ENCODE results near the gene INHBA. TPM values are rescaled to one million over a fixed set of nuclear protein-coding genes. Genes with fewer than 3 reads are reported as not detected.
A peak's percentile ranks its signal among the peaks of the same experiment; 100 is the strongest.

The INHBA gene
- total and polyA plus RNA-seq, 2 of the 4 experiments (the other 2 are of a cell fraction), result 60.2 to 112 TPM

DNA sequence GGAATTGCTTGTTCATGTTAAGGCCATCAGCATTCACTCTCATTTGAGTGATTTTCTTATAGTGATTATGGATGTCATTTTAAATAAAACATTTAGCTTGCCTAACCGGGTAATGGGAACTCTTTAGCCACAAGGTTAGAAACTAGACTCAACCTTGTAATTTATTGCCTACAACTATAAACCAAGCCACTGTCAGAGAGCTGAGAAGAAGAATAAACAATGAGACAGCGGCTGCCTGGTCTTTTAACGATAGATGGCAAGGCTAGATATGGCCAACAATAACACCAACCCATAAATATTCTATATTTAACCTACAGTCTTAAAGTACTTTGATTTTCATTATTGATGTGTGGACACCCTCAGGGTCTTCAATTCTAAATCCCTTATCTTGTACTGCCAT is 27.8 kb upstream of the INHBA start:
- intact Hi-C loops (cut with micrococcal nuclease), result loop anchor here (10.0 kb wide), 1 partner anchor 1496 kb away; no protein-coding TSS in a partner anchor
- Histone ChIP-seq H2AK5ac (ENCODE audit: low read depth, low read length) (no peak overlapping the region), H3K9ac (ENCODE audit: low read depth, low read length) (no peak overlapping the region), H4K5ac (ENCODE audit: low read depth, low read length) (no peak overlapping the region; the same call in 1 of the 2 replicates), H4K91ac (ENCODE audit: insufficient read depth, low read depth, low read length) (no peak overlapping the region), H2BK5ac (ENCODE audit: low read depth, low read length, poor library complexity, severe bottlenecking) (no peak overlapping the region), H3K27me3 (ENCODE audit: control insufficient read depth, insufficient read depth, low read length) (no peaks in the 10 kb centered on the region), H3K27ac (ENCODE audit: insufficient read depth, low read length) (no peak overlapping the region), H3K4me3 (ENCODE audit: insufficient read depth, low read depth, low read length) (no peak overlapping the region), H3K18ac (ENCODE audit: low read depth, low read length) (no peak overlapping the region; the same call in 1 of the 2 replicates), H3K14ac (replicated peaks; ENCODE audit: low read depth, low read length) (0 out of 2 replicates have a peak overlapping the region, but pooled peaks have one; percentile 37), H3K79me1 (ENCODE audit: low read depth in 1 of 2, low read length in 2 of 2) (no peaks in the 10 kb centered on the region; a peak in 1 of 4 replicates), H2BK20ac (ENCODE audit: low read depth, low read length) (no peak overlapping the region), H2AK9ac (replicated peaks; ENCODE audit: low read depth, low read length, poor library complexity) (no peak overlapping the region), H3K4me2 (ENCODE audit: low read depth, low read length) (no peak overlapping the region), H3K9me3 (ENCODE audit: control insufficient read depth, insufficient read depth, low read length) (peaks cover 2% of the 10 kb centered on the region; the same call in 1 of the 2 replicates), H3K23ac (ENCODE audit: low read depth, low read length) (peak overlapping the region; percentile 40; the same call in 1 of the 2 replicates), H3K4ac (ENCODE audit: low read depth, low read length) (no peak overlapping the region), H3K4me1 (ENCODE audit: control insufficient read depth, insufficient read depth, low read length) (peaks cover 2% of the 10 kb centered on the region), H2BK15ac (ENCODE audit: low read depth, low read length) (peak overlapping the region; percentile 62; the same call in 2 of the 3 replicates), H2BK120ac (ENCODE audit: low read depth, low read length) (0 out of 2 replicates have a peak overlapping the region, but pooled peaks have one; percentile 46), H2AFZ (replicated peaks; ENCODE audit: low read length, poor library complexity) (no peak overlapping the region), H4K8ac (ENCODE audit: low read depth in 2 of 2, low read length in 2 of 2) (no peak overlapping the region), H3K56ac (ENCODE audit: extremely low read depth, insufficient read depth, low read length) (no peak overlapping the region), H3K9me1 (ENCODE audit: insufficient read depth, low read length) (peaks cover 7% of the 10 kb centered on the region), H3K36me3 (ENCODE audit: control insufficient read depth, insufficient read depth, low read length) (no peaks in the 10 kb centered on the region), H4K20me1 (ENCODE audit: insufficient read depth, low read length) (no peaks in the 10 kb centered on the region)
- BruUV-seq (replicated peaks), result no TSS peak
- POLR2A ChIA-PET (ENCODE audit: unreplicated experiment), result no interaction called here
- TF ChIP-seq RFX5 (IDR thresholded peaks at IDR 0.05; ENCODE audit: low read depth, low read length) (no peak), RAD21 (IDR thresholded peaks at IDR 0.05; ENCODE audit: low read length) (no peak), POLR2A (IDR thresholded peaks at IDR 0.05; ENCODE audit: low read depth, low read length) (no peak), NFE2L2 (IDR thresholded peaks at IDR 0.05; ENCODE audit: low read depth, low read length) (no peak), CEBPB (IDR thresholded peaks at IDR 0.05; ENCODE audit: low read depth, low read length) (no peak), BHLHE40 (IDR thresholded peaks at IDR 0.05; ENCODE audit: low read depth, low read length) (no peak), MXI1 (IDR thresholded peaks at IDR 0.05; ENCODE audit: borderline replicate concordance, low read depth, low read length) (no peak), FOS (IDR thresholded peaks at IDR 0.05; ENCODE audit: low read depth, low read length) (no peak), RCOR1 (IDR thresholded peaks at IDR 0.05; ENCODE audit: insufficient replicate concordance, low read length) (no peak), SMC3 (IDR thresholded peaks at IDR 0.05; ENCODE audit: low read depth, low read length) (no peak), MAFK (IDR thresholded peaks at IDR 0.05; ENCODE audit: low read depth, low read length) (no peak), CHD1 (IDR thresholded peaks at IDR 0.05; ENCODE audit: low read depth, low read length) (no peak)
- TF ChIP-seq, protein P1, sequence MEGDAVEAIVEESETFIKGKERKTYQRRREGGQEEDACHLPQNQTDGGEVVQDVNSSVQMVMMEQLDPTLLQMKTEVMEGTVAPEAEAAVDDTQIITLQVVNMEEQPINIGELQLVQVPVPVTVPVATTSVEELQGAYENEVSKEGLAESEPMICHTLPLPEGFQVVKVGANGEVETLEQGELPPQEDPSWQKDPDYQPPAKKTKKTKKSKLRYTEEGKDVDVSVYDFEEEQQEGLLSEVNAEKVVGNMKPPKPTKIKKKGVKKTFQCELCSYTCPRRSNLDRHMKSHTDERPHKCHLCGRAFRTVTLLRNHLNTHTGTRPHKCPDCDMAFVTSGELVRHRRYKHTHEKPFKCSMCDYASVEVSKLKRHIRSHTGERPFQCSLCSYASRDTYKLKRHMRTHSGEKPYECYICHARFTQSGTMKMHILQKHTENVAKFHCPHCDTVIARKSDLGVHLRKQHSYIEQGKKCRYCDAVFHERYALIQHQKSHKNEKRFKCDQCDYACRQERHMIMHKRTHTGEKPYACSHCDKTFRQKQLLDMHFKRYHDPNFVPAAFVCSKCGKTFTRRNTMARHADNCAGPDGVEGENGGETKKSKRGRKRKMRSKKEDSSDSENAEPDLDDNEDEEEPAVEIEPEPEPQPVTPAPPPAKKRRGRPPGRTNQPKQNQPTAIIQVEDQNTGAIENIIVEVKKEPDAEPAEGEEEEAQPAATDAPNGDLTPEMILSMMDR (conservative IDR thresholded peaks at IDR 0.05; ENCODE audit: low read depth, low read length), result no peak
- TF ChIP-seq, protein P2, sequence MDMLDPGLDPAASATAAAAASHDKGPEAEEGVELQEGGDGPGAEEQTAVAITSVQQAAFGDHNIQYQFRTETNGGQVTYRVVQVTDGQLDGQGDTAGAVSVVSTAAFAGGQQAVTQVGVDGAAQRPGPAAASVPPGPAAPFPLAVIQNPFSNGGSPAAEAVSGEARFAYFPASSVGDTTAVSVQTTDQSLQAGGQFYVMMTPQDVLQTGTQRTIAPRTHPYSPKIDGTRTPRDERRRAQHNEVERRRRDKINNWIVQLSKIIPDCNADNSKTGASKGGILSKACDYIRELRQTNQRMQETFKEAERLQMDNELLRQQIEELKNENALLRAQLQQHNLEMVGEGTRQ (IDR thresholded peaks at IDR 0.05; ENCODE audit: low read depth, low read length), result no peak
- ATAC-seq (ENCODE audit: low read depth) (no peak), DNase-seq (peak; percentile 11)
- no CpG with 5 or more reads among the region's 3 CpGs for WGBS, 2 experiments (ENCODE audit: extremely low coverage in 2 of 2, insufficient read length in 1 of 2)
- CTCF ChIA-PET, result interaction anchor here (0.6 kb wide), 1 partner anchor 331 kb away, joined by 6 read pairs; no protein-coding TSS in a partner anchor
- in situ Hi-C loops (cut with MboI; ENCODE audit: low sequenced_read_pairs), result no loop called here
- dilution Hi-C loops (cut with HindIII; ENCODE audit: low sequenced_read_pairs, unreplicated experiment), result no loop called here

Data from IMR-90 (cell line).